ENCODE results near the gene INHBA. TPM values are rescaled to one million over a fixed set of nuclear protein-coding genes. Genes with fewer than 3 reads are reported as not detected.

The INHBA gene
- total RNA-seq, 1 donor from 2014 or later: 8.9 TPM

DNA sequence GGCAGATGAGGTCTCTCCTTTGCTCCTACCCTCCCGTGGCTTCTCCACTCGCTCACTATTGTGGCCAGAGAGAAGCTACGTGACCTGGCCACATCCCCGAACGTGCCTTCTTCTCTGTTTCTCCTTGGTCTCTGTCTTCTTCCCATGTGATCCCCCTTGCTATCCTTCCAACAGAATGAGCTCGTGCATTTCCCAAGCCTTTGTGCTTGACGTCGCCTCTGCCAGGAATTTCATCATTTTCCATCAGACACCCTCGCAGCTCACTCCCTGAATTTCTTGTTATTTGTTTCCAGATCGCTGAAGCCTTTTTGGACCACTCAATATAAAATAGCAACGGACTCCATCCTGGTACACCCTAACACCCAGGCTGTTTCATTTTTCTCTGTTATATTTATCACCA, 13.8 kb upstream of the INHBA start:
- no peak overlapping the region for H3K4me3 ChIP-seq (ENCODE audit: low read depth, low read length)
- TF ChIP-seq, protein P1, sequence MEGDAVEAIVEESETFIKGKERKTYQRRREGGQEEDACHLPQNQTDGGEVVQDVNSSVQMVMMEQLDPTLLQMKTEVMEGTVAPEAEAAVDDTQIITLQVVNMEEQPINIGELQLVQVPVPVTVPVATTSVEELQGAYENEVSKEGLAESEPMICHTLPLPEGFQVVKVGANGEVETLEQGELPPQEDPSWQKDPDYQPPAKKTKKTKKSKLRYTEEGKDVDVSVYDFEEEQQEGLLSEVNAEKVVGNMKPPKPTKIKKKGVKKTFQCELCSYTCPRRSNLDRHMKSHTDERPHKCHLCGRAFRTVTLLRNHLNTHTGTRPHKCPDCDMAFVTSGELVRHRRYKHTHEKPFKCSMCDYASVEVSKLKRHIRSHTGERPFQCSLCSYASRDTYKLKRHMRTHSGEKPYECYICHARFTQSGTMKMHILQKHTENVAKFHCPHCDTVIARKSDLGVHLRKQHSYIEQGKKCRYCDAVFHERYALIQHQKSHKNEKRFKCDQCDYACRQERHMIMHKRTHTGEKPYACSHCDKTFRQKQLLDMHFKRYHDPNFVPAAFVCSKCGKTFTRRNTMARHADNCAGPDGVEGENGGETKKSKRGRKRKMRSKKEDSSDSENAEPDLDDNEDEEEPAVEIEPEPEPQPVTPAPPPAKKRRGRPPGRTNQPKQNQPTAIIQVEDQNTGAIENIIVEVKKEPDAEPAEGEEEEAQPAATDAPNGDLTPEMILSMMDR (conservative IDR thresholded peaks at IDR 0.05; ENCODE audit: low read depth, low read length): no peak
- no peak for DNase-seq (ENCODE audit: low read depth)

GRCh38 chr7:41715000-41715399, 12.1 kb upstream of the INHBA start:
- TF ChIP-seq, protein P1 (conservative IDR thresholded peaks at IDR 0.05; ENCODE audit: low read depth, low read length): no peak
- no peak overlapping the region for H3K4me3 ChIP-seq (ENCODE audit: low read depth, low read length)
- no peak for DNase-seq (ENCODE audit: low read depth)

GRCh38 chr7:41711283-41712064, 8.6 kb upstream of the INHBA start:
- H3K4me3 ChIP-seq (ENCODE audit: low read depth, low read length): no peak overlapping the region
- no peak for DNase-seq (ENCODE audit: low read depth)
- TF ChIP-seq, protein P1 (conservative IDR thresholded peaks at IDR 0.05; ENCODE audit: low read depth, low read length): peak; percentile 76

GRCh38 chr7:41710838-41711237, 7.9 kb upstream of the INHBA start:
- TF ChIP-seq, protein P1 (conservative IDR thresholded peaks at IDR 0.05; ENCODE audit: low read depth, low read length): no peak
- H3K4me3 ChIP-seq (ENCODE audit: low read depth, low read length): no peak overlapping the region
- no peak for DNase-seq (ENCODE audit: low read depth)

GRCh38 chr7:41709621-41710020, 6.7 kb upstream of the INHBA start:
- TF ChIP-seq, protein P1 (conservative IDR thresholded peaks at IDR 0.05; ENCODE audit: low read depth, low read length): no peak
- no peak overlapping the region for H3K4me3 ChIP-seq (ENCODE audit: low read depth, low read length)
- no peak for DNase-seq (ENCODE audit: low read depth)

GRCh38 chr7:41708581-41709358, 5.9 kb upstream of the INHBA start:
- TF ChIP-seq, protein P1 (conservative IDR thresholded peaks at IDR 0.05; ENCODE audit: low read depth, low read length): no peak
- H3K4me3 ChIP-seq (ENCODE audit: low read depth, low read length): no peak overlapping the region
- DNase-seq (ENCODE audit: low read depth): no peak

Measured in epithelial cell of proximal tubule (primary cell).